GM06990 (cell line): ENCODE results near the gene FLNB.

Experiments
- DNase-seq: peaks from one replicate; pipeline ENCODE4 v3.0.0-alpha.2; 2011; ENCODE audit not compliant: insufficient read length; ENCODE audit errors: extremely low read depth
- H3K27me3 ChIP-seq: replicated peaks from 2 replicates; pipeline ENCODE4 v1.6.0; 2011; ENCODE audit warnings: low read length; ENCODE audit not compliant: control insufficient read depth, insufficient read depth
- H3K36me3 ChIP-seq: 2 replicates; pipeline ENCODE4 v1.5.1; 2011; ENCODE audit warnings: low read length; ENCODE audit not compliant: control insufficient read depth, insufficient read depth
- H3K4me3 ChIP-seq: replicated peaks from 2 replicates; pipeline ENCODE4 v1.5.1; 2011; ENCODE audit warnings: low read depth, mild to moderate bottlenecking, control low read depth, low read length
- TF ChIP-seq, protein P1 (sequence below): IDR thresholded peaks from 2 replicates; pipeline ENCODE4 v1.5.1; 2011; ENCODE audit warnings: low read length, control low read depth, mild to moderate bottlenecking, inconsistent platforms; ENCODE audit not compliant: insufficient read depth, poor library complexity, severe bottlenecking

The FLNB gene

DNA sequence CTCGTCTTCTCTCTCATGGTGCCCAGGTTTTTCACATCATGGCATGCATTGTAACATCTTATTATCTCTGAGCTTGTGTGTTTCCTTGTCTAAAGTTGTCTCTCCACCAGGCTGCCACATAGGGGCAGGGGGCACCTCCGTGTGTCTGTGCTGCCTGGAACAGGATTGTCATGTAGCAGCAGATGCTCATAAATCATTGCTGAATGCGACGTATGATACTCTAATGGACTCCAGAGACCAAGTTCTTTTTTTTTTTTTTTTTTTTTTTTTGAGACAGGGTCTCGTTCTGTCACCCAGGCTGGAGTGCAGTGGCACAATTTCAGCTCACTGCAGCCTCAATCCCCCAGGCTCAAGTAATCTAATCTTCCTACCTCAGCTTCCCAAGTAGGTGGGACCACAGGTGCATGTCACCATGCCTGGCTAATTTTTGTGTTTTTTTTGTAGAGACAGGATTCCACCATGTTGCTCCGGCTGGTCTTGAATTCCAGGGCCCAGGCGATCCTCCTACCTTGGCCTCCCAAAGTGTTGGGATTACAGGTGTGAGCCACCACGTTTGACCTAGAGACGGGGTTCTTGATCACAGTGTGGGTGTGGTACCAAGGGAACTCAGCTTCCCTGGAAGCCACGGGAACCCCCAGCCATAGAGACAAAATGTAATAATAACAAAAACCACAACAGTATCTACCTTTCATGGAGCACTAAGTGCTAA is 207.2 kb downstream of the FLNB start:
- Histone ChIP-seq H3K4me3 (no peak overlapping the region), H3K27me3 (no peaks in the 10 kb centered on the region), H3K36me3 (no peaks in the 10 kb centered on the region)
- TF ChIP-seq, protein P1, sequence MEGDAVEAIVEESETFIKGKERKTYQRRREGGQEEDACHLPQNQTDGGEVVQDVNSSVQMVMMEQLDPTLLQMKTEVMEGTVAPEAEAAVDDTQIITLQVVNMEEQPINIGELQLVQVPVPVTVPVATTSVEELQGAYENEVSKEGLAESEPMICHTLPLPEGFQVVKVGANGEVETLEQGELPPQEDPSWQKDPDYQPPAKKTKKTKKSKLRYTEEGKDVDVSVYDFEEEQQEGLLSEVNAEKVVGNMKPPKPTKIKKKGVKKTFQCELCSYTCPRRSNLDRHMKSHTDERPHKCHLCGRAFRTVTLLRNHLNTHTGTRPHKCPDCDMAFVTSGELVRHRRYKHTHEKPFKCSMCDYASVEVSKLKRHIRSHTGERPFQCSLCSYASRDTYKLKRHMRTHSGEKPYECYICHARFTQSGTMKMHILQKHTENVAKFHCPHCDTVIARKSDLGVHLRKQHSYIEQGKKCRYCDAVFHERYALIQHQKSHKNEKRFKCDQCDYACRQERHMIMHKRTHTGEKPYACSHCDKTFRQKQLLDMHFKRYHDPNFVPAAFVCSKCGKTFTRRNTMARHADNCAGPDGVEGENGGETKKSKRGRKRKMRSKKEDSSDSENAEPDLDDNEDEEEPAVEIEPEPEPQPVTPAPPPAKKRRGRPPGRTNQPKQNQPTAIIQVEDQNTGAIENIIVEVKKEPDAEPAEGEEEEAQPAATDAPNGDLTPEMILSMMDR: no peak
- no peak for DNase-seq

DNA sequence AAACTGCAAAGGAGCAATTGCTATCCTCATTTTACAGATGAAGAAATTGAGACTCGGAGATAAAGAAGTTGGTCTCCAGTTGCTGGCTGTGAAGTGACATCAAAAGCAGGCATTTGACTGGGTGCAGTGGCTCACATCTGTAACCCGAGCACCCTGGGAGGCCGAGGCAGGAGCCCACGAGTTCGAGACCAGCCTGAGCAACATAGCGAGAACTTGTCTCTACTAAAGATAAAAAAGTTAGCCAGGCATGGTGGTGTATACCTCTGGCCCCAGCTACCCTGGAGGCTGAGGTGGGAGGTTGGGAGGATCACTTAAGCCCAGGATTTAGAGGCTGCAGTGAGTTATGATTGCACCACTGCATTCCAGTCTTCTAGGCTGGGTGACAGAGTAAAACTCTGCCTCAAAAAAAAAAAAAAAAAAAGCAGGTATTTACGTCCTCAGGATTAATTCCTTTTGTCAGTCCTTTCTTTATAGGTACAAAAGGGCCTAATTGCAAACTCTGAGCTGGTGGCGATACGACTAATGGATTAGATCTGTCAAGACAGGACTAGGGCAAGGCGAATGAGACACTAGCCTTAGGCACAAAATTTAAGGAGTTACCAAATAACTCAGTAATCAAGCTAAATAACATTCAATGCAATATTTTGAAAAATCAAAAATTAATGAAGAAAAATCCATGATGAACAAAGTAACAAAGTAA is 208.4 kb downstream of the FLNB start:
- no peaks in the 10 kb centered on the region for H3K27me3 ChIP-seq
- H3K4me3 ChIP-seq: no peak overlapping the region
- H3K36me3 ChIP-seq: no peaks in the 10 kb centered on the region
- TF ChIP-seq, protein P1: no peak
- no peak for DNase-seq

DNA sequence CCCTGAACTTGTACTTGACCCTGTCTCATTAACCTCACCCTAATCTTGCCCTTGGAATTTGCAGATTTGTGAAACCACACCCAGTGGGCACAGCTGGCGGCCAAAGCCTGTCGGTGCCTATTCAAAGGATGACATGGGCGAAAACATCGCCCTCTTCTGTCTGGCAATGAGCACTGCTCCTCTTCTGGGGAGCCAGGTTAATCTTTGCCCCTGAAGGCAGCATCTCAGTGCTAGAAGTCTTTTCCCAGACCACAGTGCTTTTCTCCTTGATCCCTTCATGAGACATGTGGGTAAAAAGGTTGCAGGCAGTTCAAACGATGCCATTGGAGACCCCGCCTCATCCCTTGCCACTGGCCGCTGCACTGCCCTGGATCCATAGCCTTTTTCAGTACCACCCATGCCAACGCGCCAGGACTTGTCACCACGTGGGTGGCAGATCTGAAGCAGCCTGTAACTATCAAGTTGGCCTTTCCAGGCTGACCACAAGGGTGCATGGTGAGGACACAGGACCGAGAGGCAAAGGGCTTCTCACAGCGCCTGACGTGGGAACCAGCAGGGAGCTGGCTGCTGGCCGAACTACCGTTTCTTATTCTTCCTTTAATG is 209.1 kb downstream of the FLNB start:
- no peak overlapping the region for H3K4me3 ChIP-seq
- TF ChIP-seq, protein P1: peak; percentile 86

DNA sequence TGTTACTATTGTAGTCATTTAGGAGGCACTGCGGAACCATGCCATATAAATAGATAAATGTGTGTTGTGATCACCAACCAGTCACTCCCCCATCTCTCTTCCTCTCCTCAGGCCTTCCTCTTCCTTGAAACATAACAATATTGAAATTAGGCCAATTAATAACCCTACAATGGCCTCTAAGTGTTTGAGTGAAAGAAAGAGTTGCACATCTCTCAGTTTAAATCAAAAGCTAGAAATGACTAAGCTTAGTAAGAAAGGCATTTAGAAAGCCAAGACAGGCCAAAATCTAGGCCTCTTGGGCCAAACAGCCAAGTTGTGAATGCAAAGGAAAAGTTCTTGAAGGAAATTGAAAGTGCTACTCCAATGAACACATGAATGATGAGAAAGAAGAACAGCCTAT is 210.7 kb downstream of the FLNB start:
- peak; percentile 47 for DNase-seq
- Histone ChIP-seq H3K36me3 (no peaks in the 10 kb centered on the region), H3K4me3 (no peak overlapping the region), H3K27me3 (no peaks in the 10 kb centered on the region)
- TF ChIP-seq, protein P1: no peak

More for the DNA sequence above, 209.1 kb downstream of the FLNB start:
- DNase-seq: peak; percentile 65
- Histone ChIP-seq H3K27me3 (no peaks in the 10 kb centered on the region), H3K36me3 (no peaks in the 10 kb centered on the region)
